GM21825 (cell line): ENCODE results near the gene STRBP.
"Not testable (repeated sequence)": the region's sequence is repeated elsewhere in the genome, so short reads cannot be mapped to it uniquely, and the experiment has no call there.

Source experiments
- ATAC-seq: cut with Tn5 transposase; IDR thresholded peaks from one replicate; pipeline ENCODE4 v1.9.1; 2021; ENCODE audit warnings: mild to moderate bottlenecking, moderate library complexity; ENCODE audit not compliant: unreplicated experiment

Gene STRBP

GRCh38 chr9:123283455-123283854 is 15.1 kb upstream of the STRBP start:
- no peak for ATAC-seq

- no peak for ATAC-seq
Observed at GRCh38 chr9:123283048-123283408, 14.6 kb upstream of the STRBP start.

- no peak for ATAC-seq
Observed at GRCh38 chr9:123282362-123283047, 14.1 kb upstream of the STRBP start.

- no peak for ATAC-seq
Observed at GRCh38 chr9:123281659-123282350, 13.4 kb upstream of the STRBP start.

- not testable (repeated sequence) for ATAC-seq
Observed at GRCh38 chr9:123278879-123279493, 10.6 kb upstream of the STRBP start.

- ATAC-seq: no peak
Observed at GRCh38 chr9:123278361-123278760, 10.0 kb upstream of the STRBP start.

GRCh38 chr9:123276551-123276950 is 8.2 kb upstream of the STRBP start:
- ATAC-seq: no peak

GRCh38 chr9:123271133-123271532 is 2.7 kb upstream of the STRBP start:
- ATAC-seq: not testable (repeated sequence)

GRCh38 chr9:123269281-123269680 is 895 bp upstream of the STRBP start:
- no peak for ATAC-seq

GRCh38 chr9:123268199-123268464 is 254 bp downstream of the STRBP start:
- ATAC-seq: no peak

GRCh38 chr9:123267481-123268198 is 746 bp downstream of the STRBP start:
- peak; percentile 7 for ATAC-seq

- ATAC-seq: no peak
Observed at GRCh38 chr9:123266655-123267399, 1.6 kb downstream of the STRBP start.

GRCh38 chr9:123265833-123266232 is 2.6 kb downstream of the STRBP start:
- no peak for ATAC-seq

GRCh38 chr9:123263227-123263626 is 5.2 kb downstream of the STRBP start:
- ATAC-seq: no peak

- ATAC-seq: no peak
Observed at GRCh38 chr9:123262338-123262737, 6.0 kb downstream of the STRBP start.

GRCh38 chr9:123261006-123261677 is 7.2 kb downstream of the STRBP start:
- ATAC-seq: no peak

GRCh38 chr9:123260340-123260739 is 8.0 kb downstream of the STRBP start:
- ATAC-seq: no peak

- ATAC-seq: no peak
Observed at GRCh38 chr9:123257276-123257675, 11.1 kb downstream of the STRBP start.

- ATAC-seq: no peak
Observed at GRCh38 chr9:123255718-123256117, 12.7 kb downstream of the STRBP start.

- no peak for ATAC-seq
Observed at GRCh38 chr9:123253204-123253603, 15.2 kb downstream of the STRBP start.

GRCh38 chr9:123251741-123252140 is 16.6 kb downstream of the STRBP start:
- ATAC-seq: no peak
